ENCODE results near the gene RMI1. TPM values are rescaled to one million over a fixed set of nuclear protein-coding genes. Genes with fewer than 3 reads are reported as not detected.

Gene RMI1
- total and polyA plus RNA-seq, 2 donors from 2014 or later: 2.9 to 6.2 TPM

GRCh38 chr9:83935276-83935935 lies 45.2 kb upstream of the RMI1 start:
- Histone ChIP-seq H3K9me3 (ENCODE audit: control insufficient read depth in 2 of 3, insufficient read depth in 1 of 3, low read length in 3 of 3) (no peaks in the 10 kb centered on the region), H3K36me3 (ENCODE audit: control insufficient read depth in 2 of 3, insufficient read depth in 3 of 3, low read length in 3 of 3) (peaks cover 0 to 4% (median 2%) of the 10 kb centered on the region in 3 donors), H3K4me1 (ENCODE audit: control insufficient read depth in 2 of 3, insufficient read depth in 2 of 3, low read depth in 1 of 3, low read length in 3 of 3) (no peaks in the 10 kb centered on the region), H3K9ac (ENCODE audit: low read length in 3 of 3) (no peak overlapping the region), H3K27ac (ENCODE audit: low read depth in 2 of 2, low read length in 2 of 2) (no peak overlapping the region), H3K4me3 (ENCODE audit: low read length in 3 of 3) (no peak overlapping the region), H3K27me3 (ENCODE audit: control insufficient read depth, insufficient read depth, low read length) (no peaks in the 10 kb centered on the region)
- intact Hi-C loops (cut with DNase I): no loop called here
- DNase-seq (peak in 2 of 5 donors; percentile 33 to 62), FAIRE-seq (no peak)
- TF ChIP-seq CTCF (IDR thresholded peaks at IDR 0.05; ENCODE audit: borderline replicate concordance, extremely low read depth, insufficient read depth): no peak

GRCh38 chr9:83936523-83936922 lies 44.1 kb upstream of the RMI1 start:
- no peak overlapping the region for H3K27ac ChIP-seq (ENCODE audit: low read depth in 2 of 2, low read length in 2 of 2)
- H3K4me3 ChIP-seq (ENCODE audit: low read length in 3 of 3): no peak overlapping the region
- peaks cover 0 to 8% (median 2%) of the 10 kb centered on the region in 3 donors for H3K4me1 ChIP-seq (ENCODE audit: control insufficient read depth in 2 of 3, insufficient read depth in 2 of 3, low read depth in 1 of 3, low read length in 3 of 3)
- H3K36me3 ChIP-seq (ENCODE audit: control insufficient read depth in 2 of 3, insufficient read depth in 3 of 3, low read length in 3 of 3): peaks cover 0 to 4% (median 2%) of the 10 kb centered on the region in 3 donors
- H3K27me3 ChIP-seq (ENCODE audit: control insufficient read depth, insufficient read depth, low read length): no peaks in the 10 kb centered on the region
- FAIRE-seq: no peak
- H3K9ac ChIP-seq (ENCODE audit: low read length in 3 of 3): no peak overlapping the region
- no peak for DNase-seq
- intact Hi-C loops (cut with DNase I): no loop called here
- TF ChIP-seq CTCF (IDR thresholded peaks at IDR 0.05; ENCODE audit: borderline replicate concordance, extremely low read depth, insufficient read depth): no peak
- no peaks in the 10 kb centered on the region for H3K9me3 ChIP-seq (ENCODE audit: control insufficient read depth in 2 of 3, insufficient read depth in 1 of 3, low read length in 3 of 3)

GRCh38 chr9:83937861-83938455 lies 42.6 kb upstream of the RMI1 start:
- Histone ChIP-seq H3K27ac (ENCODE audit: low read depth in 2 of 2, low read length in 2 of 2) (no peak overlapping the region), H3K4me1 (ENCODE audit: control insufficient read depth in 2 of 3, insufficient read depth in 2 of 3, low read depth in 1 of 3, low read length in 3 of 3) (peaks cover 0 to 8% (median 2%) of the 10 kb centered on the region in 3 donors), H3K36me3 (ENCODE audit: control insufficient read depth in 2 of 3, insufficient read depth in 3 of 3, low read length in 3 of 3) (peaks cover 0 to 12% (median 6%) of the 10 kb centered on the region in 3 donors), H3K4me3 (ENCODE audit: low read length in 3 of 3) (no peak overlapping the region), H3K9me3 (ENCODE audit: control insufficient read depth in 2 of 3, insufficient read depth in 1 of 3, low read length in 3 of 3) (no peaks in the 10 kb centered on the region), H3K9ac (ENCODE audit: low read length in 3 of 3) (no peak overlapping the region), H3K27me3 (ENCODE audit: control insufficient read depth, insufficient read depth, low read length) (no peaks in the 10 kb centered on the region)
- TF ChIP-seq CTCF (IDR thresholded peaks at IDR 0.05; ENCODE audit: borderline replicate concordance, extremely low read depth, insufficient read depth): peak; percentile 84
- intact Hi-C loops (cut with DNase I): no loop called here
- peak; percentile 45 for FAIRE-seq
- DNase-seq: peak in 2 of 5 donors; percentile 77 to 85

Data from kidney (tissue), 14 donors.